SU-DHL-6 (cell line): ENCODE results near the gene GNAO1.

Experiments
- EZH2phosphoT487 ChIP-seq: fragments of 200-600 bp; sonication (generic), shearing (Covaris generic); conservative IDR thresholded peaks from 2 replicates; pipeline ENCODE4 v1.6.1; 2018; ENCODE audit warnings: mild to moderate bottlenecking, antibody characterized with exemption, low read length, moderate library complexity, mixed read lengths
- TF ChIP-seq, protein P1 (sequence below): fragments of 200-600 bp; sonication (generic); IDR thresholded peaks from one replicate; pipeline ENCODE4 v1.5.1; 2017; ENCODE audit warnings: antibody characterized with exemption, mild to moderate bottlenecking, low read length, moderate library complexity; ENCODE audit not compliant: insufficient read depth, poor library complexity, severe bottlenecking

- TF ChIP-seq, protein P1, sequence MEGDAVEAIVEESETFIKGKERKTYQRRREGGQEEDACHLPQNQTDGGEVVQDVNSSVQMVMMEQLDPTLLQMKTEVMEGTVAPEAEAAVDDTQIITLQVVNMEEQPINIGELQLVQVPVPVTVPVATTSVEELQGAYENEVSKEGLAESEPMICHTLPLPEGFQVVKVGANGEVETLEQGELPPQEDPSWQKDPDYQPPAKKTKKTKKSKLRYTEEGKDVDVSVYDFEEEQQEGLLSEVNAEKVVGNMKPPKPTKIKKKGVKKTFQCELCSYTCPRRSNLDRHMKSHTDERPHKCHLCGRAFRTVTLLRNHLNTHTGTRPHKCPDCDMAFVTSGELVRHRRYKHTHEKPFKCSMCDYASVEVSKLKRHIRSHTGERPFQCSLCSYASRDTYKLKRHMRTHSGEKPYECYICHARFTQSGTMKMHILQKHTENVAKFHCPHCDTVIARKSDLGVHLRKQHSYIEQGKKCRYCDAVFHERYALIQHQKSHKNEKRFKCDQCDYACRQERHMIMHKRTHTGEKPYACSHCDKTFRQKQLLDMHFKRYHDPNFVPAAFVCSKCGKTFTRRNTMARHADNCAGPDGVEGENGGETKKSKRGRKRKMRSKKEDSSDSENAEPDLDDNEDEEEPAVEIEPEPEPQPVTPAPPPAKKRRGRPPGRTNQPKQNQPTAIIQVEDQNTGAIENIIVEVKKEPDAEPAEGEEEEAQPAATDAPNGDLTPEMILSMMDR = peak; percentile 11
- TF ChIP-seq EZH2phosphoT487 = no peak
Measured at GRCh38 chr16:56357765-56358322, 166.6 kb downstream of the GNAO1 start.
